HG03039 (cell line): ENCODE data around the gene ACACB.

Experiments
- ATAC-seq: cut with Tn5 transposase; IDR thresholded peaks from one replicate; pipeline ENCODE4 v1.9.1; 2021; ENCODE audit warnings: mild to moderate bottlenecking, moderate library complexity; ENCODE audit not compliant: unreplicated experiment

The ACACB gene

DNA sequence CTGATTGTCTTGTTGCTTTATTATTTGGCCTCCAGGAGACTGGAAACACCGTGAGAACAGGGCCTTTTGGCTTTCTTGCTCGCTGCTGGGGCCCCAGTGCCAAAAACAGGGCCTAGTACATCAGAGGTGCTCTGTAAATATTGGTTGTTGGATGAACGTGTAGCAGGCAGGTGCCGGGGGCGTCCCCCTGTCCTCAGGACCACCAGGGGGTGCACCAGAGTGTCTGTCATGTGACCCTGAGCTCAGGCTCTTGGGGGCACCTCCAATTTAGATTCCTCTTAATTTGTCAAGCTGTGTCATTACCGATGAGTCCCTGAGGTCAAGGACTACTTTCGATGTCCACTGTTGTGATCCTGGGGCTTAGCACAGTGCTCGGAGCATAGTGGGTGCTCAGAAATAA is 87.1 kb downstream of the ACACB start:
- no peak for ATAC-seq

GRCh38 chr12:109209082-109209481 is 92.7 kb downstream of the ACACB start:
- ATAC-seq = no peak

DNA sequence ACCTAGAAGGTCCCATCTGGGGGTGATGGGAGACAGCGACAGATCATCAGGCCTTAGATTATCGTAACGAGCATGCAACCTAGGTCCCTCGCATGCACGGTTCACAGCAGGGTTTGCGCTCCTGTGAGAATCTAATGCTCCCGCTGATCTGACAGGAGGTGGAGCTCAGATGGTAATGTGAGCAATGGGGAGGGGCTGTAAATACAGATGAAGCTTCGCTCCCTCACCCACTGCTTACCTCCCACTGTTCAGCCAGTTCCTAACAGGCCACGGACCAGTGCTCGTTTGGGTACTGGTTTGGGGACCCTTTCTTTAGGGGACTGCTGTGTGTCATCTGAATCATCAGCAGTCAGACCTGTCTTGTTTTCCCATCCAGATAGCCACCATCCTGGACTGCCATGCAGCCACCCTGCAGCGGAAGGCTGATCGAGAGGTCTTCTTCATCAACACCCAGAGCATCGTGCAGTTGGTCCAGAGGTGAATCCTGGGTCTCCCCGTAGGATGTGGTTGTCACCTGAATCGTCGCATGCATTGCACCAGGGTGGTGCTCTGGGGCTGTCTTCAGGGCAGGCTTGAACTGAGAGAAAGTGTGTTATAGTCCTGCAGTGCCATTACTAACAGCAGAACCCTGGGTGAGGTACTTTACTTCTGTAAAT is 96.2 kb downstream of the ACACB start:
- ATAC-seq = no peak

- ATAC-seq = no peak
Observed at GRCh38 chr12:109214131-109214530, 97.7 kb downstream of the ACACB start.

- ATAC-seq = no peak
Observed at GRCh38 chr12:109218996-109219395, 102.6 kb downstream of the ACACB start.

DNA sequence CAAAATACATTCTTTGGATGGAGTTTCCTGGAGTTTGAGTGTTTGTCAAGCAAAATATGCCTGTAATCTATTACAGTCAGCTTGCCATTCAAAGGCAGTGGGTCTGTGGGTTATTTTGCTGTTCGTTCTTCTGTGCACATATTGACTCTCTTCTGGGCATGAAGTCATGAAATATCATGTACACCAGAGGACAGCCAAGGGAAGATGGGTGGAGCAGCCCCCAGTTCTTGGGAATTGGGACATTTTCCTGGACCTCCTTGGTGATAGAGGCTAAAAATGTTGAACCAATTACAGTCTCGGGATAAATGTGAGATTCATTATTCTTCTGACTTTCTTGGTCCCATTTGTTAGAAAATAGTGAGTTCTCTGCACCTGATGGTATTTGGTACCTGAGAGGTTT is 103.6 kb downstream of the ACACB start:
- ATAC-seq = no peak

DNA sequence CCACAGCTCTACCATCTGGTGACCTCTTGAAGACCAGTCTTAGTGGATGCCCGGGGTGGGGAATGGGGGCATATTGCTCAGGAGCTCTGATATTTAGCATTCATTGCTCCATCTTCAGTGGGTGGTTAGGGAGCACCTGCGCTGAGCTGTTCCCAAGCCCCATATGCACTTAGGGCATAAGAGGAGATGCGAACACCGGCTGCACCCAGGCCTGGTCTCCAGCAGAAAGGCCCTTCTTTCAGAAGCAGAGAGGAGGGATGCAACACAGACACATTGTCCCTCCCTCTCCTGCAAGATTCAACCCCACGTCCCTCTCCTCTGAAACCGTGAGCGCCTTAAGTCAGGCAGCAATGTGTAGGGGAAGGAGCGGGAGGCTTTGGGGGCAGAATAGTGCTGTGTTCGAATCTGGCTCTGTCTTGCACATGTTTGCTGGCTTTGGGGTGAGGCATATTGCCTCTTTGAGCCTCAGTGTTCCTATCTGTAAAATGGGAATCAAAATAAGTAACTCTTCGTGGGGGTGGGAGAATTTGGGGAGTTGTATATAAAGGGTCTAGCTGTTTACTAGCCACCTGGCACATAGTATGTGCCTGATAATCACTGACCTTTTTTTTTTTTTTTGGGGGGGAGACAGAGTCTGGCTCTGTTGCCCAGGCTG is 105.0 kb downstream of the ACACB start:
- no peak for ATAC-seq

- ATAC-seq = no peak
Observed at GRCh38 chr12:109222062-109222461, 105.7 kb downstream of the ACACB start.

DNA sequence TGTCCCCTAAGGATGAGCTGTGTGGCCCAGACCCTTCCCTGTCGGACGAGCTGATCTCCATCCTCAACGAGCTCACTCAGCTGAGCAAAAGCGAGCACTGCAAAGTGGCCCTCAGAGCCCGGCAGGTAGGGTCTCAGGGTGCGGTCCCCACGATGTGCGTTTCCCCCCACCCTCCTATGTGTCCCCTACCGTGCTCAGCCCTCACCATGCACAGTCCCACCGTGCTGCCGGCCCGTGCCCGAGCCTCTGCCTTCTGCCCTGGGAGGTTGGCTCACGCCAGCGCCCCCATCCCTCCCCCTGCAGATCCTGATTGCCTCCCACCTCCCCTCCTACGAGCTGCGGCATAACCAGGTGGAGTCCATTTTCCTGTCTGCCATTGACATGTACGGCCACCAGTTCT is 106.1 kb downstream of the ACACB start:
- no peak for ATAC-seq

GRCh38 chr12:109223211-109223610 is 106.8 kb downstream of the ACACB start:
- ATAC-seq = no peak

GRCh38 chr12:109223868-109224267 is 107.5 kb downstream of the ACACB start:
- ATAC-seq = no peak

DNA sequence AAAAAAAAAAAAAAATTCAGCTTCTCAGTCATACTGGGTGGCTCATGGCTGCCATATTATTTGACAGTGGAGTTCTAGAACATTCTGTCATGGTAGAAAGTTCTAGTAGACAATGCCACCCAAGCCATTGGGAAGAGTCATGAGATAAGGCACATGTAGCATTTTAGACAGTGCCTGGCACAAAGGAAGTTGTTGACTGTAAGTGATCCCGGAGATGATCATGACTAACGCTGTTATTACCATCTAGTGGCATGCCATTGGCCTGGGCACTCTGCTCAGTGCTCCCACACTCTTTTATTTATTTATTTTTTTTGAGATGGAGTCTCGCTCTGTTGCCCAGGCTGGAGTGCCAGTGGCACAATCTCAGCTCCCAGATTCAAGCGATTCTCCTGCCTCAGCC is 112.3 kb downstream of the ACACB start:
- ATAC-seq = no peak

GRCh38 chr12:109230193-109230592 is 113.8 kb downstream of the ACACB start:
- ATAC-seq = no peak

DNA sequence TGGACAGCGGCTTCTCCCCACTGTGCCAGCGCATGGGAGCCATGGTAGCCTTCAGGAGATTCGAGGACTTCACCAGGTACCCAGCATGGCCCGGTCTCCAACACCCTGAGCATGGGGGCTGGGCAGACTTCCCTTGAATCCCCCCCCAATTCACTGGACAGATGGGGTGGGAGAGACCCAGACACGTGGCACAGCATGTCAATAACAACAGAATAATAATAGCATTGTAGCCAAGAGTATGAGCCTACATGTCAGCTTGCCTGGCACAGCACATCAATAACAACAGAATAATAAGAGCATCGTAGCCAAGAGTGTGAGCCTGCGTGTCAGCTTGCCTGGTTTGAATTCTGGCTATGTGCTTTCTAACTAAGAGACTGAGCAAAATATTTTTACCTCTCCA is 116.3 kb downstream of the ACACB start:
- ATAC-seq = no peak

- ATAC-seq = no peak
Observed at GRCh38 chr12:109234012-109234411, 117.6 kb downstream of the ACACB start.

DNA sequence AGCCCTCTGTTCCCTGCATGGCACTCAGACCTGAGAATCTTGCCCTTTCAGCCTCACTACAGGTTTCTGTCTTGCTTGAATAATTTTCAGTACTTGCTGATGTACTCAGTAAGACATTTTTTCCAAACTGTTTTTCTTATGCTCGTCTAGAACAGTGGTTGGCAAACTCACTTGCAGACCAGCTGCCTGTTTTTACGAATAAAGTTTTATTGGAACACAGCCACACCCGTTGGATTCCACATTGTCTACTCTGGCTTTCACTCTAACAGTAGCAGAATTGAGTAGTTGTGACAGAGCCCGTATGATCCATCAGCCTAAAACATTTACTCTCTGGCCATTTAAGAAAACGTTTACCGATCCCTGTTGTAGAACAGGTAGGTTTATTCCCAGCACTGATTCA is 119.9 kb downstream of the ACACB start:
- no peak for ATAC-seq

- ATAC-seq = no peak
Observed at GRCh38 chr12:109239179-109239578, 122.8 kb downstream of the ACACB start.

- no peak for ATAC-seq
Observed at GRCh38 chr12:109239691-109240090, 123.3 kb downstream of the ACACB start.

GRCh38 chr12:109240365-109240764 is 124.0 kb downstream of the ACACB start:
- ATAC-seq = no peak

GRCh38 chr12:109241936-109242335 is 125.5 kb downstream of the ACACB start:
- no peak for ATAC-seq

- no peak for ATAC-seq
Observed at GRCh38 chr12:109244073-109244472, 127.7 kb downstream of the ACACB start.

DNA sequence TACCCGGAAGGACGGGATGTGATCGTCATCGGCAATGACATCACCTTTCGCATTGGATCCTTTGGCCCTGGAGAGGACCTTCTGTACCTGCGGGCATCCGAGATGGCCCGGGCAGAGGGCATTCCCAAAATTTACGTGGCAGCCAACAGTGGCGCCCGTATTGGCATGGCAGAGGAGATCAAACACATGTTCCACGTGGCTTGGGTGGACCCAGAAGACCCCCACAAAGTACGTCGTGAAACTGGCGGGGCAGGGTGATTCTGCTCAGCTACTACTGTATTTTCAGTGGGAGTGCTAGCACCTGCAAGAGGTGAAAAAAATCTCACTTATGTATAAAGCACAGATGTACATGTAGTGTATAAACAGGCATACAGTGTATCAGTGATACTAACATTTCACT is 129.8 kb downstream of the ACACB start:
- ATAC-seq = no peak
